GM20000 (cell line): Measurements from ENCODE around the gene ANO2.

Source experiments
- DNase-seq: peaks from one replicate; pipeline ENCODE4 v3.0.0; 2012; ENCODE audit warnings: low spot score
- TF ChIP-seq, protein P1 (sequence below): IDR thresholded peaks from 2 replicates; pipeline ENCODE4 v1.5.1; 2012; ENCODE audit warnings: mild to moderate bottlenecking, control low read depth; ENCODE audit errors: extremely low read depth, missing control alignments

ANO2 gene

DNA sequence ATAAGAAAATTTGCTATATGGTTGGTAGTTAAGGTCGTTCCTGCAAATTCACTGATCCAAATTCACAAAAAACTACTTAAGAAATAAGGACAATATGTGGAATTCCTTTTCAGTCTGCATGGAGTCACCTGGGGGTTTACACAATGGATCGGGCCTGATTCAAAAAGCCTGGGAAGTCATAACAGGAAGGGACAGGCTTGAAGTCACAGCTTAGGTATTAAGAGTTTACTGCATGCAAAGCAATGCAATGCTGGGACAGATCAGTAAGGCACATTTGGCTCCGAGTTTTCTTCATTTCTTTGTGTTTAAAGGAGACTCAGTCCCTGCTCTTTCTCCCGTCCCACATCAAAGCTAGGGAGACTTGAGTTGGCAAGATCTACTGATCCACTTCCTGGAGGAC, 359.9 kb downstream of the ANO2 start:
- DNase-seq = no peak
- TF ChIP-seq, protein P1, sequence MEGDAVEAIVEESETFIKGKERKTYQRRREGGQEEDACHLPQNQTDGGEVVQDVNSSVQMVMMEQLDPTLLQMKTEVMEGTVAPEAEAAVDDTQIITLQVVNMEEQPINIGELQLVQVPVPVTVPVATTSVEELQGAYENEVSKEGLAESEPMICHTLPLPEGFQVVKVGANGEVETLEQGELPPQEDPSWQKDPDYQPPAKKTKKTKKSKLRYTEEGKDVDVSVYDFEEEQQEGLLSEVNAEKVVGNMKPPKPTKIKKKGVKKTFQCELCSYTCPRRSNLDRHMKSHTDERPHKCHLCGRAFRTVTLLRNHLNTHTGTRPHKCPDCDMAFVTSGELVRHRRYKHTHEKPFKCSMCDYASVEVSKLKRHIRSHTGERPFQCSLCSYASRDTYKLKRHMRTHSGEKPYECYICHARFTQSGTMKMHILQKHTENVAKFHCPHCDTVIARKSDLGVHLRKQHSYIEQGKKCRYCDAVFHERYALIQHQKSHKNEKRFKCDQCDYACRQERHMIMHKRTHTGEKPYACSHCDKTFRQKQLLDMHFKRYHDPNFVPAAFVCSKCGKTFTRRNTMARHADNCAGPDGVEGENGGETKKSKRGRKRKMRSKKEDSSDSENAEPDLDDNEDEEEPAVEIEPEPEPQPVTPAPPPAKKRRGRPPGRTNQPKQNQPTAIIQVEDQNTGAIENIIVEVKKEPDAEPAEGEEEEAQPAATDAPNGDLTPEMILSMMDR = no peak

DNA sequence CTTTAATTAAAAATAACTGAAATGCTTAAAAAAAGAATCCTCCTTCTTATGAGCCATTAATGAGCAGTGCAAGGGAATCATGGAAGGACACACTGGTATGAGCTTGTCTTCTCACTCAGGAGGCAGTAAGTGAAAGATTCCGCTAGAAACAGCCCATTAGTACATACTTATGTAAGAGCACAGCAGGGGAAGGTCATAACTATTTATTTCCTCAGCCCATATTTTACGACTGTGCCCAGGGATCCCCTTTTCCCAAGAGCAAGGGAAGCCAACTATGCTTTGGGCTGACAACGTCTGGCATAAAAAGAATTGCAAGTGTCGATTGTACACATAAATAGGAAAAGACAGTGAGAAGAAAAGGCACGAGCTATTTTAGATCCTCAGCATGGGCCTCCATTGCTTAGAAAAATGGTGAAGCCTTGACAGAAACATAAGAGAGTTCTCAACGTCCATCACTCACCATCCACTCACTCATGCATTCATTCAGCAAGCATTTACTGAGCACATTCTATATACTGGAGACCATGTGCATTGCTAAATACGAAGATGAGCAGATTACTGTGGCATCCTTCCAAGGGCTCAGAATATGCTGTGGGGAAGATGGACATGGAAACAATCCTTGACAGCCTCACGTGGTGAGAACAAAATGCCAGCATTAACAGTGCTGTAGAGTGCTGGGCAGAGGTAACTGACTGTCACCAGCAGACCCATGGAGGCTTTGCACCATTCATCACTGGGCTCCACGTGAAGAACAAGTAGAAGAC, 360.5 kb downstream of the ANO2 start:
- no peak for DNase-seq
- TF ChIP-seq, protein P1 = no peak

DNA sequence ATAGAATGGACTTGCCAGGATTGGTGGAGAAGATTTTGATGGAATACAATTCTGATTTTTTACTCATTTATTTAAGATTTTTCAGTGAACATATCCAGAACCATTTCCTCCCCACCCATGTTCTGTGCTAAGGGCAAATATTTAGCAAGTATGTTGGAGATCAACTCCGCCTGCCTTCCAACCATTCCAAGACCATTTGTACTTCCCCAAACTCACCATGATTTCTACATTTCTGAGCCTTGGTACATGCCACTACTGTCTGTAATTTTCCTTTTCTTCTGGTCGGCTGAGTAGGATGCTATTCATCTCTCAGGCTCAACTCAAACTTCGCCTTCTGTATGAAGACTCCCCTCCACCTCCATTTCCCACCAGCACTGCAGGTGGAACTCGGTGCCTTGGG, 362.5 kb downstream of the ANO2 start:
- DNase-seq = no peak
- TF ChIP-seq, protein P1 = no peak

DNA sequence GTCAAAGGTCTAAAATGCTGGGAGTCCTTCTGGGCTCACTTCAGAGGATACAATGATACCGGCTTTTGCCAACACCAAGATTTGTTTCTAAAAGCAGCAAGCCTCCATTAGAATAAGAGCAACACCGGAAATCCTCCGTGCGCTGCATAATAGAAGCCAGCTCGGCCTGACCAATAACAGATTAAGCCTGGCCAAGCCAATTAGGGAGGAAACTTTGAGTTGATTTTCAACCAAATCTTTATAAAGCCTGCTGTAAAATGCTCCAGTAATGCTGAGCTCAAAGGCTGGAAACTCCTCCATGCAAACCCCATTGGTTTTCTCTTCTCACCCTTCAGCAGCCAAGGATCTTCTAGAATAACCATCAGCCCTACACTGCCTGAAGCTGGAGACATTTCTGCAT, 363.0 kb downstream of the ANO2 start:
- TF ChIP-seq, protein P1 = no peak
- no peak for DNase-seq

DNA sequence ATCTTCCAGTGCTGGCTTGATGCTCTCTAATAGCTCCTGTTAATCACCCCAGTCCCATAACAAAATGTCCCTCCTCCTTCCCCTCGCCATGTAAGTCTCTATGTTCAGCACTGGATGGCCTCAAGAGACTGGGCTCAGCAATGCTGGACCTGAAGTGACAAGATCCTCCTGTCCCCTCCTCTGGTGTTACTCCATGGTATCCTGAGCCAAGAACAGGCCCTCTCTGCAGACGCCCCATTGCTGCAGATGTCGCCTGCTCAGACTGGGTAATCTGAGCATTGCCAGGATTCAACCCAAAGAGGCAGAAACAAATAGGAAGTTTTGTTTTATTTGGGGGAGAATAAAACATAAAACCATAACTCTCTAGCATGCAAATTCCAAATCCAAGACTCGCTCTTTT, 363.4 kb downstream of the ANO2 start:
- DNase-seq = no peak

DNA sequence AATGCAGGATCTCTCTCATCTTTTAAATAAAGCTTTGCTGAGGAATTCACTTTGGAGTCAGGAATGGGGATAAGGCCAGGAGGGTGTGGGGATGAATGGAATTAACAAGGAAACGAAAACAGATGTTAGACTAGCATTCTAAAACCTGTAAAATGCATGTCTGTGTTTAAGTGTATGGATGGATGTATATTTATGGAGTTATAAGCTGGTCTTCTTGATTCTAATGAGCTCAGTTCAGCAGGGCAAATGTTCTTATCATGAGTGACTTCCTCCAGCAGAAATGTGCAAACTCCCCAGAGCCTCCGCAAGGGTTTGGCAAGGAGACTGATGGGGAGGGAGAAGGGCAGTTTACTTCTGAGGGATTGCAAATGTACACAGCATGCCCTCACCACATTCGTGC, 364.0 kb downstream of the ANO2 start:
- TF ChIP-seq, protein P1 = no peak
- DNase-seq = no peak

More for the DNA sequence above, 363.4 kb downstream of the ANO2 start:
- TF ChIP-seq, protein P1 = no peak

DNA sequence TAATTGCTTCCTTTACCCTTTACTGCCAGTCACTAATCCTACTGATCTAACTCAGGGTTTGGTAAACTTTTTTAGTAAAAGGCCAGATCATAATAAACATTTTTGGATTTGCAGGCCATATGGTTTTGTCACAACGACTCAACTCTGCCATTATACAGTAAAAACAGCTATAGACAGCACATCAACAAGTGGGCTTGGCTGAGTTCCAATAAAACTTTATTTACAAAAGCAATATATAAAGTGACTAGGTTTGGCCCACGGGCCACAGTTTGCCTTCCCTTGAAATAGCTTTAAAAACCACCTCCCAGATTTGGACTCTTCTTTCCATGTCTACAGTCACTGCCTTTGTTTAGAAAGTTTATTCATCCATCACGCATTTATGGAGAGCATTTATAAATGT, 366.3 kb downstream of the ANO2 start:
- DNase-seq = no peak

More for the DNA sequence above, 366.3 kb downstream of the ANO2 start:
- TF ChIP-seq, protein P1 = no peak
